Omental fat pad (tissue), 4 donors: ENCODE results near the gene TSPOAP1. TPM values are rescaled to one million over a fixed set of nuclear protein-coding genes. Genes with fewer than 3 reads are reported as not detected.

ENCODE experiments used
- ATAC-seq: fragments of 150-250 bp; one replicate; pipeline ENCODE4 v1.9.1; 2016; ENCODE audit warnings: mild to moderate bottlenecking, moderate library complexity; ENCODE audit not compliant: low FRiP score
- DNase-seq: peaks from one replicate; pipeline ENCODE4 v3.0.0-alpha.2; 2019; ENCODE audit warnings: low spot score
- CTCF ChIP-seq, 3 donors: fragments of 450-650 bp; IDR thresholded peaks; one replicate each; pipeline ENCODE4 v1.5.1; 2016 to 2017; ENCODE audit warnings: antibody characterized with exemption in 3 of 3, mild to moderate bottlenecking in 3 of 3, moderate library complexity in 2 of 3
- total RNA-seq, 4 donors: library from RNA; depleted of rRNA; stranded (reverse); fragments of >200 nt; gene quantifications; one replicate each; pipeline ENCODE4 v1.1.0, GENCODE V29; 2016

TSPOAP1 gene
- total RNA-seq, 4 donors from 2014 or later, result 1.9 to 13.6 (median 5.4) TPM

- DNase-seq (no peak), ATAC-seq (no peak)
- TF ChIP-seq CTCF (IDR thresholded peaks at IDR 0.05), result no peak
These were observed 50.0 kb downstream of the TSPOAP1 start for GRCh38 chr17:58278661-58279015.

- TF ChIP-seq CTCF (IDR thresholded peaks at IDR 0.05), result no peak
- ATAC-seq (no peak), DNase-seq (no peak)
These were observed 50.6 kb downstream of the TSPOAP1 start for GRCh38 chr17:58277802-58278595.

DNA sequence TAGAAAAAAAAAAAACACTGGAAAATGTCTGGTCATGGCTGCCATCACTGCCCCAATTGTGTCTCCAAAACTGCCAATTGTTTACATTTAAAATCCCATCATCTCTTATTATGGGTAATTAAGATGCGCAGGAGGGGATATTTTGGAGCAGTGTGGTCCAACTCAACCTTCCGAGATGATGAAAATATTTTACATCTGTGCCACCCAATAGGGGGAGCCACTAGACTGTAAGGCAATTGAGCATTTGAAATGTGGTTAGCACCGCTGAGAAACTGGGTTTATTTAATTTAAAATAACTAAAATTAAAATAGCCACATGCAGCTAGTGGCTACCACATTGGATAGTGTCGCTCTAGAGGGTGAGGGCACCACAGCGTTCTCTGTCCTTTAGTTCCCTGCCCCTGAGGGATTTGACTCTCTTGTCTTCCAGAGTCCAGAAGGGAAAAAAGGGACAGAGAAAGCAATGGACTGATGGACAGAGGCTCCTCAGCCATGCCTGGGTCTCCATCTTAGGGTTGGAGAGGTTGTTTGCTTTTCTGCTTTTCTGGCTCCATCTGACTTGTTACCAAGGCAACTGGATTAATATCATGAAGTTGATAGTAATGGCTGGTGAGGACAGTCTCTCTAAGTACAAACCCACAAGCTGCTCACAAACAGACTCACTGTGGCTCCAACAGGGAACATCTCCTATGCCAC is 51.3 kb downstream of the TSPOAP1 start:
- ATAC-seq, result no peak
- no peak for DNase-seq
- no peak for TF ChIP-seq CTCF (IDR thresholded peaks at IDR 0.05)

GRCh38 chr17:58276423-58276822 is 52.2 kb downstream of the TSPOAP1 start:
- no peak for ATAC-seq
- no peak for DNase-seq
- no peak for TF ChIP-seq CTCF (IDR thresholded peaks at IDR 0.05)

GRCh38 chr17:58275417-58275816 is 53.2 kb downstream of the TSPOAP1 start:
- no peak for ATAC-seq
- DNase-seq, result no peak
- no peak for TF ChIP-seq CTCF (IDR thresholded peaks at IDR 0.05)

DNA sequence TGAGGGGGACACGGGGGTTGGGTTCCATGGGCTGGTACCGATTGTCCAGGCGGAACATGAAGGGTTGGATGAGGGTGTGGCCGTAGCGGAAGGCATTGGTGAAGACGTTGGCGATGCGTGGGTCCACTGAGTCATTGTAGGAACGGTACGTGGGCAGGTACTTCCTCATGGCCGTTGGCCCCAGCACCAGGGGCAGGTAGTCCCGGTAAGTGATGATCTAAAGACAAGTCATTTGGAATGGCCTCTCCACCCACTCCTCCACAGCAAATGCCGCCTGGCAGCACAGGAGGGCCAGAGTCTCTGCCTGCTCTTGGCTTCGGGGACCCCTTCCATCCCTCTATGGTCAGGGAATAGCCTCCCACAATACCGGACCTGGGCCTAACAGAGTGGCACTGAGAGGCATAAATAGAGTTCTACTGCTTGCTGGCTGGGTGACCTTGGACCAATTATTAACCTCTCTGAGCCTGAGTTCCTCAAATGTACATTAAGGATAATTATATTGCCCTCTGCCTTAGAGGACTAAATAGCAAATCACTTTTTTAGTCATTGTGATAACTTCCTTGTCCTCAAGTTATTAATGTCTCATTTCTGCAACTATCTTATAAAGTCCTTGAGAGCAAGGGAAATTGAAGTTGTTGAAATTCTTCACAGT is 55.0 kb downstream of the TSPOAP1 start:
- ATAC-seq (no peak), DNase-seq (no peak)
- no peak for TF ChIP-seq CTCF (IDR thresholded peaks at IDR 0.05)
